DOHH2 (cell line): ENCODE measurements around the gene PIP4K2C.
"Not testable (repeated sequence)": the region's sequence is repeated elsewhere in the genome, so short reads cannot be mapped to it uniquely, and the experiment has no call there.

Experiments used
- CTCF ChIP-seq: fragments of 200-600 bp; sonication (generic); IDR thresholded peaks from one replicate; pipeline ENCODE4 v1.5.1; 2014; ENCODE audit warnings: antibody characterized with exemption, mild to moderate bottlenecking, low read depth, low read length; ENCODE audit not compliant: poor library complexity, severe bottlenecking
- EZH2phosphoT487 ChIP-seq: fragments of 200-600 bp; sonication (generic); IDR thresholded peaks from 2 replicates; pipeline ENCODE4 v1.6.1; 2017; ENCODE audit warnings: borderline replicate concordance, mild to moderate bottlenecking, antibody characterized with exemption, low read length, moderate library complexity, mixed read lengths

- TF ChIP-seq CTCF, EZH2phosphoT487: not testable (repeated sequence)
Observed at GRCh38 chr12:57570438-57570837, 20.6 kb upstream of the PIP4K2C start.
